Liver (tissue), 3 donors: ENCODE measurements around the gene NOC4L.

Experiments
- GABPA ChIP-seq, 2 donors: IDR thresholded peaks in 1 of 2; conservative IDR thresholded peaks in 1 of 2; 2 replicates each; pipeline ENCODE4 v1.6.1; 2016; ENCODE audit warnings: antibody characterized with exemption in 2 of 2, mild to moderate bottlenecking in 1 of 2, moderate library complexity in 1 of 2
- JUND ChIP-seq, 2 donors: IDR thresholded peaks; 2 replicates each; pipeline ENCODE4 v1.6.1; 2016; ENCODE audit warnings: antibody characterized with exemption in 2 of 2
- RAD21 ChIP-seq, 2 donors: IDR thresholded peaks; 2 replicates each; pipeline ENCODE4 v1.6.1; 2016; ENCODE audit warnings: antibody characterized with exemption in 2 of 2, mild to moderate bottlenecking in 2 of 2
- RXRA ChIP-seq, 2 donors: IDR thresholded peaks; 2 replicates each; pipeline ENCODE4 v1.6.1; 2017 to 2018; ENCODE audit warnings: antibody characterized with exemption in 2 of 2, mild to moderate bottlenecking in 1 of 2
- SP1 ChIP-seq: IDR thresholded peaks from 2 replicates; pipeline ENCODE4 v1.6.1; 2018; ENCODE audit warnings: antibody characterized with exemption, mild to moderate bottlenecking
- TAF1 ChIP-seq: conservative IDR thresholded peaks from 2 replicates; pipeline ENCODE4 v1.6.1; 2016; ENCODE audit warnings: antibody characterized with exemption, mild to moderate bottlenecking
- TF ChIP-seq, protein P1 (sequence below): fragments of 150-350 bp; IDR thresholded peaks from 2 replicates; pipeline ENCODE4 v1.5.1; 2017; ENCODE audit warnings: improper control_type of control experiment, low read depth, low read length; ENCODE audit not compliant: missing input control
- TF ChIP-seq, protein P2 (sequence below): IDR thresholded peaks from 2 replicates; pipeline ENCODE4 v1.6.1; 2016; ENCODE audit warnings: antibody characterized with exemption
- TF ChIP-seq, protein P3 (sequence below): IDR thresholded peaks from 2 replicates; pipeline ENCODE4 v1.6.1; 2016; ENCODE audit warnings: antibody characterized with exemption
- donor health status: healthy.
- donor health status: healthy.

DNA sequence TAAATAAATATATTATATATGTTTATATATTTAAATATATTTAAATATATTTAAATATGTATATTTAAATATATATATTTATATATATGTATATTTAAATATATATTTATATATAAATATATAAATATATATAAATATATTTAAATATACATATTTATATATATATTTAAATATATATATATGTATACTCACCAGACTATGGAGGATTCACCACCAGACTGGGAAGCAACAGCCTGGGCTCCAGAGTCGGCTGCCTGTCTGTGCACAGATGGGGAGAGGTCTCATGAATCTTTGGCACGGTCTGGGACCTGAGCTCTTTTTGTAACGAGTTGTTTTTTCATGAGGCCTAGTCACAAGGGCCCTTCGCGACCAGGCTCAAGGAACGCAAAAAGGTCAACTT lies 21.3 kb downstream of the NOC4L start:
- TF ChIP-seq, protein P1, sequence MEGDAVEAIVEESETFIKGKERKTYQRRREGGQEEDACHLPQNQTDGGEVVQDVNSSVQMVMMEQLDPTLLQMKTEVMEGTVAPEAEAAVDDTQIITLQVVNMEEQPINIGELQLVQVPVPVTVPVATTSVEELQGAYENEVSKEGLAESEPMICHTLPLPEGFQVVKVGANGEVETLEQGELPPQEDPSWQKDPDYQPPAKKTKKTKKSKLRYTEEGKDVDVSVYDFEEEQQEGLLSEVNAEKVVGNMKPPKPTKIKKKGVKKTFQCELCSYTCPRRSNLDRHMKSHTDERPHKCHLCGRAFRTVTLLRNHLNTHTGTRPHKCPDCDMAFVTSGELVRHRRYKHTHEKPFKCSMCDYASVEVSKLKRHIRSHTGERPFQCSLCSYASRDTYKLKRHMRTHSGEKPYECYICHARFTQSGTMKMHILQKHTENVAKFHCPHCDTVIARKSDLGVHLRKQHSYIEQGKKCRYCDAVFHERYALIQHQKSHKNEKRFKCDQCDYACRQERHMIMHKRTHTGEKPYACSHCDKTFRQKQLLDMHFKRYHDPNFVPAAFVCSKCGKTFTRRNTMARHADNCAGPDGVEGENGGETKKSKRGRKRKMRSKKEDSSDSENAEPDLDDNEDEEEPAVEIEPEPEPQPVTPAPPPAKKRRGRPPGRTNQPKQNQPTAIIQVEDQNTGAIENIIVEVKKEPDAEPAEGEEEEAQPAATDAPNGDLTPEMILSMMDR: no peak
- TF ChIP-seq SP1 (no peak), TAF1 (no peak), RAD21 (IDR thresholded peaks at IDR 0.05) (no peak), JUND (IDR thresholded peaks at IDR 0.05) (no peak), RXRA (IDR thresholded peaks at IDR 0.05) (no peak), GABPA (IDR thresholded peaks at IDR 0.05 in 1 of 2, conservative IDR thresholded peaks at IDR 0.05 in 1 of 2) (no peak)
- TF ChIP-seq, protein P2, sequence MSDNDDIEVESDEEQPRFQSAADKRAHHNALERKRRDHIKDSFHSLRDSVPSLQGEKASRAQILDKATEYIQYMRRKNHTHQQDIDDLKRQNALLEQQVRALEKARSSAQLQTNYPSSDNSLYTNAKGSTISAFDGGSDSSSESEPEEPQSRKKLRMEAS: no peak
- TF ChIP-seq, protein P3, sequence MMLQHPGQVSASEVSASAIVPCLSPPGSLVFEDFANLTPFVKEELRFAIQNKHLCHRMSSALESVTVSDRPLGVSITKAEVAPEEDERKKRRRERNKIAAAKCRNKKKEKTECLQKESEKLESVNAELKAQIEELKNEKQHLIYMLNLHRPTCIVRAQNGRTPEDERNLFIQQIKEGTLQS: no peak
